Measurements from ENCODE around the gene PPP4R4.

Gene PPP4R4

DNA sequence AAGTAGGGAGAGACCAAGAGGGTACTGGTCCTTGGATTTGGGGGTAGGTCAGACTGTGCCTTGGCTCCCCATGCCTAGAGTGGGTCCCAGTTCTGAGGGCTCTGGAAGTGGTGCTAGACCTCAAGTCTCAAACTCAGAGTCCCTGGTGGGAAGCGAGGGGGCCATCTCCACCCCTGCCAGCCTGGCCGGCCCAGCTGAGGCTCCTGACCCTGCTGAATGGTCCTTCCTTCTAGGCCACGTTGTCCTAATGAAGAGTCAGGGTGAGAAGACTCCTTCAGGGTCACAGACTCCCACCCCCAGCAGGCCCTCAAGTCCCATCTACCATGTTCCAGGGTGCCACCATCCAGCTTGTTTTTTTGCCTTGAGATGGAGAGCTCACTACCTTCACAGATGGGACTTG, 136.1 kb downstream of the PPP4R4 start:
- DNase-seq = no peak

DNA sequence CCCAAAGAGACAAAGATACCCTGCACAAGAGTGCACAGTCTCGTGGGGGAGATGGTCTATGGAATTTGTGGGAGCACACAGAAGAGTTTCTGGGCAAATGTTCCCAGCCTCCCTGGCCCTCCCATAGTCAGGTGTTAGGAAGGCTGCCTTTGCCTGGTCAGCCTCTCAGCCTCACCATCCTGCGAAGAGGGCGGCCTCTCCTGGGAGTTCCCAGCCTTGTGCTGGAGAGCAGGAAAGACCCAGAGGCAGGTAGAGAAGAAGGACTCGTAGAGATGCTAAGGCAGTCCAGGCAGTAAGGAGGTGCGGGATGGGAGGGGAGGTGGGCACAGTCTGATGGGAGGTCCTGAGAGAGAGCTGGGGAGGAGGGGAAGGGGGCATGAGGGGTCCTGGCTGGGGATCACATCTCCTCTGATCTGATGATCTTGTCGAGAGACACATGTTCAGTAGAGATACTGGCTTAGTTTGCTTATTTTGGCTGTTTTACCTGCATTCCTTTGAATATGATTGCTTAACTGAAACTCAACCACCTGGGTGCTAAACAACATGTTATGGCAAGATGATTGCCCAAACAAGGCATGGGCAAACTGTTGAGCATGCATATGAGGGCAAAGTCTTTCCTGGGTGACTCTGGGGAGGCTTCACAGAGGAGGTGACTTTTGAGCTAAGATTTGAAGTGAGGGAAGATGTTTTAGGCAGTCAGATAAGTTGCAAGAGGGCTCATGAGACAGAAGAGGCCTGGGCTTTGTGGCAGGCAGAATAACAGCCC, 138.5 kb downstream of the PPP4R4 start:
- DNase-seq = no peak

GRCh38 chr14:94313991-94314655, 140.0 kb downstream of the PPP4R4 start:
- DNase-seq = no peak

DNA sequence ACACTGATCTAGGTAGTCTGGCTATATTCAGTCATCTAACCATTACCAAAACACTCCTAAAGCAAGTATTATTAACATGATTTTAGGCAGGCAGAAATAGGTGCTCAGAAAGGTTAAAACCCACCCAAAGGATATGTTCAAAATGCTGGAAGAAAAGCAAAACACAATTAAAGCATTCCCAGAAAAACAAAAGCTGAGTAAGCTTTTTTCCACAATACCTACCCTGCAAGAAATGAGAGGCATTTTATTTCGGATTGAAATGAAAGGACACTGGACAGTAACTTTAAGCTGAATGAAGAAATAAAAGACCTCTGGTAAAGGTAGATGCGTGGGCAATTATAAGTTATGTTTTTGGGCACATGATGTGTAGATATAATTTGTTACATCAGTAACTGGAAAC, 140.8 kb downstream of the PPP4R4 start:
- DNase-seq = no peak

DNA sequence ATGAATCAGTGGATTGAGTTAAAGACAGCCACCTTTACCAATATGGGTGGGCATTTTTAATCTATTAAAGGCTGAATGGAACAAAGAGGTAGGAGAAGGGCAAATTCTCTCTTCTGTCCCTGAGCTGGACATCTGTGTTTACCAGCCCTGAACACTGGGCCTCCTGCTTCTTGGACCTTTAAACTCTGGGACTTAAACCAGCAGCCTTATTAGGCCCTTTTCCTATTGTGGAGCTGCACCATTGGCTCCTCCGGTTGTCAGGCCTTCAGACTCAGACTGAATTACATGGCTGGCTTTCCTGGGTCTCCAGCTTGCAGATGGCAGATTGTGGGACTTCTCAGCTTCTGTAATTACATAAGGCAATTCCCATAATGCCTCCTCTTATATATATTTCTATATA, 142.6 kb downstream of the PPP4R4 start:
- no peak for DNase-seq

DNA sequence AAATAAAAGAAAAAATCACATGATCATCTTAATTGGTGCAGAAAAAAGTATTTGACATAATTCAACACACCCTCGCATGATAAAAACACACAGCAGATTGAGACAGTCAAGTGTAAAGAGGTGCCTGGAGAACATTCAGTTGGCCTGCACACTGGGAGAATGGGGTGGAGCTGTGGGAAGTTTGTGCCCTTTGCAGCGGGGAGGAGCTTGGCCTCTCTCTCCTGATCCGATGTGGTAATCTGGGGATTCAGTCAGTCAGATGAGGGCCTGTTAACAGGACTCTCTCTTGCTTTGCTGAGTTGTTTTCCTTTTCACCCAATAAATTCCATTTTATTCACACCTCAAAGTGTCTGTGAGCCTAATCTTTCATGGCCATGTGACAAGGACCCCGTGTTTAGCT, 143.1 kb downstream of the PPP4R4 start:
- no peak for DNase-seq

GRCh38 chr14:94320243-94320642, 146.1 kb downstream of the PPP4R4 start:
- no peak for DNase-seq

DNA sequence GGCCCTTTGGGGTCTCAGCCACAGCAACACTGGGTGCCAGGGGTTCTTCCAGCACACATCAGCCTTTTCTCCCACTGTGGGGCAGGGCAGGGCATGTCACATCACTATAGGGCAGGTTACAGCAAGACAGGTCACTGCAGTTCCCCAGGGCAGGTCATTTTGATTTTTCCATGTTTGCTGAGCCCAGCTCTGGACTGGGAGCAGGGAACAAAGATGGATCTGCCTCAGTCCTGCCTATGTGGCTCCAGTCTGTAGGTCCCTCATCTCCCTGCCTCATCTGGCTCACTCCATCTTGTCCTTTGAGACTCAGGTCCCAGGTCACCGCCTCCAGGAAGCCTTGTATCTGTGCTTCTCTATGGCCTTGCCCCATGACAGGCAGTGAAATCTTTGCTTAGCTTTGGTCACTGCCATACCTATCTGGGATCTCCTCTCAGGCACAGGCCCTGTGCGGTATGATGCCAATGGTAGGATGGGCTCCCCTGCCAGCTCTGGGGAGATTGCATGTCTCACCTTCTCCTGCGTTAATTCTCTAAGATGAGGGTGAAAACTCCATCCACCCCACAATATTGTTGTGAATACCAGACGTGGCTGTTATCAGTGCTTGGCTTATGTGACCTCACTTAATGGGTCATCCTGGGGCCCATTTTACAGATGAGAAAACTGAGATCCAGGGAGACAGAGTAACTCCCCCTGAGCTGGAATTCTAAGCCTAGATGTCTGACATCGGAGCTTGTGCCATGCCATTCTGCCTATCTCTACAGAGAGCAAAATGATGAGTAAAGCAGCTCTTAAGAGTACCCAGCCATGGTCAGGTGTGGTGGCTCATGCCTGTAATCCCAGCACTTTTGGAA, 147.5 kb downstream of the PPP4R4 start:
- no peak for DNase-seq

DNA sequence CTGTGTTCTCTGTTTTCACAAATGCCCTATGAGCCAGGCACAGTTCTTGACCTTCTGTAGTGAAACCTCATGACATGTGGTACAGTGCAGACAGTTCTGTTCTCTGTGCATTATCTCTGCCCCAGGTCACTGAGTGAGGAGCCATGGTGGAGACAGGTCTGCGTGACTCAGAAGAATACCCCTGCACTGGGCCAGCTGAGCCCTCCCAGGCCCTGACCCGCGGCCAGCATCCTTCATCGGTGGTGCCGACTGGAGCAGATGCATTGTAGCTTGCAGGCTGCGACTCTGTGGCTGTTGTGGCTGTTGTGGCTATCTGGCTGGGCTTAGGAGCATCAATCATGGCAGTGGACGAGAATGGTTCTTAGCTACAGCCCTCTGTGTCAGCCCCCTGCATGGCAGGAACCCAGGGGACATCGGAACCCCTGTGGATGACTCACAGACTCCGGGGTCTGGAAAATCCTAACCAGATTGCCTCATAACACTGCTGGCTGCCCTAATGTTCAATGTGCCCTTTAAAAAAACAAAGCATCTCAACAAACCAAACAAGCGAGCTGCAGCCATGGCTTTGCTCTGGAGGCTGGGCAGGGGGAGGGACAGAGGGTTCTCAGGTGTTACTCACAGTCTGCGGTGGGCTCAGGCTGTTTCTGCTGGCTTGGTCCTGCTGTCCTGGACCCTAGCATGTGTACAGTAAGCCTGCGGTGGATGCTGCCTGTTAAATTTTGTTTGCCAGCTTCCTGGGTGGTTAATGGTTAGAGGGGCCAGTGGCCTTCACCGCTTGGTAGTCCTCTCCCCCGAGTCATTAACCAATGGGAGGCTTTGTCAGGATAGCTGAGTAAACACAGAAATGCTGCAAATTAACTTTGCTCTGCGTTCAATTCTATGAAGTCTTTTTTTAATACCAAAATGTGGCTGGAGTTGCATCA, 148.8 kb downstream of the PPP4R4 start, which contains the start of gene SERPINA6:
SERPINA6 (minus strand) TSS at position 689 of the 923 bp plus-strand sequence. CDS start 8,688 bp downstream, outside the sequence.
- no peak for DNase-seq

DNA sequence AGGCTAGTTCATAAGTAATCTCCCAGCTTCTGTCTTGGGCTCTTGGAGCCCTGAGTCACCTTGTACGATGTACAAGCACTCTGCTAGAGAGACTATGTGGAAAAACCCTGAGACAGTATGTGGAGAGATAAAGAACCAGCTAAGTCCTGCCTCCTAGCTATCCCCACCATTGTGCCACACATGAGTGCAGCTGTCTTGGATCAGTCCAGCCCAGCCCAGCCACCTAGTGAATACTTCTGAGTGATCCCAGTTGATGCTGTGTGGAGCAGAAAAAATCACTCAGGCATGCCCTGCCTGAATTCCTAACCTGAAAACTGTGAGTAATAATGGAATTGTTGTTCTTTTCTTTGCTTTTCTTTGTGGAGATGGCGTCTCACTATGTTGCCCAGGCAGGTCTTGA, 154.1 kb downstream of the PPP4R4 start:
- DNase-seq = no peak

All from activated CD4-positive, alpha-beta T cell treated with anti-CD3 and anti-CD28 coated beads, Interleukin-2, amount 50 U/mL, for 1 hour (primary cell).